ENCODE measurements around the gene SVOPL.

DNA sequence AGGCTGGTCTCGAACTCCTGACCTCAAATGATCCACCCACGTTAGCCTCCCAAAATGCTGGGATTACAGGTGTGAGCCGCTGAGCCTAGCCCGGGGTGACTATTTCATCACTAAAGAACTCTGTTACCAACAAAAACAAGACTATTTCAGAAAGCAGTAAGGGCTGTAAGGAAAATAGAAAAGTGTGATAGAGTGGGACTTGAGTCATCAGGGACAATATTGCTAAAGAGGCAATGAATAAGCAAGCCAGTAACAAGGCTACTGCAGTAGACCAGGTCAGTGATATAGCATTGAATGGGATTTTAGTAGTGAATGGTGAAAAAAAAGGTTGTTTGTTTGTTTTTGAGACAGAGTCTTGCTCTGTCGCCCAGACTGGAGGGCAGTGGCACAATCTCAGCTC, 51.7 kb downstream of the SVOPL start:
- TF ChIP-seq, protein P1, sequence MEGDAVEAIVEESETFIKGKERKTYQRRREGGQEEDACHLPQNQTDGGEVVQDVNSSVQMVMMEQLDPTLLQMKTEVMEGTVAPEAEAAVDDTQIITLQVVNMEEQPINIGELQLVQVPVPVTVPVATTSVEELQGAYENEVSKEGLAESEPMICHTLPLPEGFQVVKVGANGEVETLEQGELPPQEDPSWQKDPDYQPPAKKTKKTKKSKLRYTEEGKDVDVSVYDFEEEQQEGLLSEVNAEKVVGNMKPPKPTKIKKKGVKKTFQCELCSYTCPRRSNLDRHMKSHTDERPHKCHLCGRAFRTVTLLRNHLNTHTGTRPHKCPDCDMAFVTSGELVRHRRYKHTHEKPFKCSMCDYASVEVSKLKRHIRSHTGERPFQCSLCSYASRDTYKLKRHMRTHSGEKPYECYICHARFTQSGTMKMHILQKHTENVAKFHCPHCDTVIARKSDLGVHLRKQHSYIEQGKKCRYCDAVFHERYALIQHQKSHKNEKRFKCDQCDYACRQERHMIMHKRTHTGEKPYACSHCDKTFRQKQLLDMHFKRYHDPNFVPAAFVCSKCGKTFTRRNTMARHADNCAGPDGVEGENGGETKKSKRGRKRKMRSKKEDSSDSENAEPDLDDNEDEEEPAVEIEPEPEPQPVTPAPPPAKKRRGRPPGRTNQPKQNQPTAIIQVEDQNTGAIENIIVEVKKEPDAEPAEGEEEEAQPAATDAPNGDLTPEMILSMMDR (IDR thresholded peaks at IDR 0.05), result no peak
- TF ChIP-seq POLR2A (IDR thresholded peaks at IDR 0.05), result no peak
- TF ChIP-seq POLR2AphosphoS5 (IDR thresholded peaks at IDR 0.05), result no peak

All from breast epithelium (tissue), 3 donors.